ENCODE data around the gene OR7G2. TPM values are rescaled to one million over a fixed set of nuclear protein-coding genes. Genes with fewer than 3 reads are reported as not detected.

OR7G2 gene
- total RNA-seq, 3 donors from 2014 or later (not counting 1 experiment from before 2014, with no cell fraction given) = not detected

DNA sequence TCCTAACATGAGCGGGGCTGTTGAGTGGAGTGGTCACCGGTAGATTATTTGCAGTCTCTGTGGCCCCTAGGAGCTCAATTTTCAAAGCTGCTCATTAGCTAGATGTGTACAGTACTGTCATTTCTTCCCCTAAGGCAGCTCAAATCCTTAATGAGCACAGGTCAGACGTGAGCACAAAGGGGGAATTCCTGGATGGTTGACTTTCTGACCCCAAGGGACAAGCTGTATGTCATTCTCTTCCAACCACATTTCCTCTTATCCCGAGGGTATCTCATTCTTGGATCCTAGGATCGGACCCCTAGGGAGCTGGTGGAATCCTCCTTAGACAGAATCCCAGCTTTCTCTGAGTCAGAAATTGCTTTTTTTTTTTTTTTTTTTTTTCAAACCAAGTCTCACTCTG lies 25.1 kb upstream of the OR7G2 start:
- DNase-seq = no peak
- no peak overlapping the region for H3K27ac Mint-ChIP-seq
- no peaks in the 10 kb centered on the region for H3K36me3 Mint-ChIP-seq
- peaks cover 4% of the 10 kb centered on the region for H3K27me3 ChIP-seq (ENCODE audit: control insufficient read depth, insufficient read depth, low read length)
- H3K36me3 ChIP-seq (ENCODE audit: control insufficient read depth, insufficient read depth, low read length) = no peaks in the 10 kb centered on the region
- H3K4me1 Mint-ChIP-seq = peaks cover 0 to 8% of the 10 kb centered on the region in 2 donors
- TF ChIP-seq, protein P1, sequence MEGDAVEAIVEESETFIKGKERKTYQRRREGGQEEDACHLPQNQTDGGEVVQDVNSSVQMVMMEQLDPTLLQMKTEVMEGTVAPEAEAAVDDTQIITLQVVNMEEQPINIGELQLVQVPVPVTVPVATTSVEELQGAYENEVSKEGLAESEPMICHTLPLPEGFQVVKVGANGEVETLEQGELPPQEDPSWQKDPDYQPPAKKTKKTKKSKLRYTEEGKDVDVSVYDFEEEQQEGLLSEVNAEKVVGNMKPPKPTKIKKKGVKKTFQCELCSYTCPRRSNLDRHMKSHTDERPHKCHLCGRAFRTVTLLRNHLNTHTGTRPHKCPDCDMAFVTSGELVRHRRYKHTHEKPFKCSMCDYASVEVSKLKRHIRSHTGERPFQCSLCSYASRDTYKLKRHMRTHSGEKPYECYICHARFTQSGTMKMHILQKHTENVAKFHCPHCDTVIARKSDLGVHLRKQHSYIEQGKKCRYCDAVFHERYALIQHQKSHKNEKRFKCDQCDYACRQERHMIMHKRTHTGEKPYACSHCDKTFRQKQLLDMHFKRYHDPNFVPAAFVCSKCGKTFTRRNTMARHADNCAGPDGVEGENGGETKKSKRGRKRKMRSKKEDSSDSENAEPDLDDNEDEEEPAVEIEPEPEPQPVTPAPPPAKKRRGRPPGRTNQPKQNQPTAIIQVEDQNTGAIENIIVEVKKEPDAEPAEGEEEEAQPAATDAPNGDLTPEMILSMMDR (IDR thresholded peaks at IDR 0.05) = no peak
- WGBS (ENCODE audit: insufficient coverage) = 68% methylated on average over 5 of the region's 5 CpGs
- no peak overlapping the region for H3K4me3 Mint-ChIP-seq
- intact Hi-C loops (cut with micrococcal nuclease) = no loop called here
- peaks cover 6% of the 10 kb centered on the region in 2 donors for H3K27me3 Mint-ChIP-seq (ENCODE audit: low read depth in 2 of 2)
- no peak overlapping the region for H3K4me3 ChIP-seq (ENCODE audit: low read length)
- H3K4me1 ChIP-seq (ENCODE audit: control insufficient read depth, insufficient read depth, low read length) = no peaks in the 10 kb centered on the region
- no peaks in the 10 kb centered on the region for H3K9me3 Mint-ChIP-seq
- no peaks in the 10 kb centered on the region for H3K9me3 ChIP-seq (ENCODE audit: control insufficient read depth, insufficient read depth, low read length)
- no peak overlapping the region for H3K27ac ChIP-seq (ENCODE audit: low read length)
- no peak for ATAC-seq

GRCh38 chr19:9130965-9131364 lies 23.7 kb upstream of the OR7G2 start:
- Histone ChIP-seq H3K4me1 (ENCODE audit: control insufficient read depth, insufficient read depth, low read length) (no peaks in the 10 kb centered on the region), H3K9me3 (ENCODE audit: control insufficient read depth, insufficient read depth, low read length) (no peaks in the 10 kb centered on the region), H3K27ac (ENCODE audit: low read length) (no peak overlapping the region), H3K27me3 (ENCODE audit: control insufficient read depth, insufficient read depth, low read length) (peaks cover 4% of the 10 kb centered on the region), H3K36me3 (ENCODE audit: control insufficient read depth, insufficient read depth, low read length) (no peaks in the 10 kb centered on the region), H3K4me3 (ENCODE audit: low read length) (no peak overlapping the region)
- intact Hi-C loops (cut with micrococcal nuclease) = no loop called here
- H3K4me1 Mint-ChIP-seq = peaks cover 0 to 8% of the 10 kb centered on the region in 2 donors
- TF ChIP-seq, protein P1 (IDR thresholded peaks at IDR 0.05) = no peak
- H3K4me3 Mint-ChIP-seq = no peak overlapping the region
- peak overlapping the region in 1 of 2 donors; percentile 19 for H3K27ac Mint-ChIP-seq
- H3K9me3 Mint-ChIP-seq = no peaks in the 10 kb centered on the region
- no peaks in the 10 kb centered on the region for H3K36me3 Mint-ChIP-seq
- H3K27me3 Mint-ChIP-seq (ENCODE audit: low read depth in 2 of 2) = peaks cover 17 to 20% of the 10 kb centered on the region in 2 donors
- ATAC-seq (no peak), DNase-seq (no peak)
- WGBS (ENCODE audit: insufficient coverage) = 0% methylated on average over 1 of the region's 1 CpG

DNA sequence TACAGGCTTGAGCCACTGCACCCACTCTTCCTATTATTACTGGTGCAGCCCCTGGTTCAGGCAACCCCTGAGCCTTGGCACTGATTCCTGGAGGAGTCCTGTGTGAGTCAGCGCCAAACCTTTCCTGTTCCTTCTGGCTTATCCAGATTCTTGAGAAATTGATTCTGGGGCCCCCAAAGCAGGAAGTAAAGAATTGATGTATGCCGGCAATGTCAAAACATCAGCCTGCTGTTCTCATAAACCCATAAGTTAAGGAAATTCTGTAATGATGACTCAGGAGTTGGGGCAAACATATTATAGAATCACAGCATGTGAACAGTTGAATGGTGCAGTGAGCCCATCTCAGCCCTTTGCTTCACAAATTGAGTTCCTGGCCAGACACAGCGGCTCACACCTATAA lies 20.9 kb upstream of the OR7G2 start:
- ATAC-seq (no peak), DNase-seq (no peak)
- no peaks in the 10 kb centered on the region for H3K36me3 ChIP-seq (ENCODE audit: control insufficient read depth, insufficient read depth, low read length)
- no peak overlapping the region for H3K4me3 ChIP-seq (ENCODE audit: low read length)
- TF ChIP-seq, protein P1 (IDR thresholded peaks at IDR 0.05) = no peak
- Mint-ChIP-seq H3K27ac (no peak overlapping the region), H3K27me3 (ENCODE audit: low read depth in 2 of 2) (peaks cover 15 to 27% of the 10 kb centered on the region in 2 donors), H3K4me1 (peaks cover 0 to 8% of the 10 kb centered on the region in 2 donors), H3K4me3 (no peak overlapping the region), H3K9me3 (no peaks in the 10 kb centered on the region), H3K36me3 (no peaks in the 10 kb centered on the region)
- peaks cover 4% of the 10 kb centered on the region for H3K27me3 ChIP-seq (ENCODE audit: control insufficient read depth, insufficient read depth, low read length)
- intact Hi-C loops (cut with micrococcal nuclease) = no loop called here
- no peak overlapping the region for H3K27ac ChIP-seq (ENCODE audit: low read length)
- WGBS (ENCODE audit: insufficient coverage) = 44% methylated on average over 3 of the region's 3 CpGs
- H3K9me3 ChIP-seq (ENCODE audit: control insufficient read depth, insufficient read depth, low read length) = no peaks in the 10 kb centered on the region
- H3K4me1 ChIP-seq (ENCODE audit: control insufficient read depth, insufficient read depth, low read length) = no peaks in the 10 kb centered on the region

DNA sequence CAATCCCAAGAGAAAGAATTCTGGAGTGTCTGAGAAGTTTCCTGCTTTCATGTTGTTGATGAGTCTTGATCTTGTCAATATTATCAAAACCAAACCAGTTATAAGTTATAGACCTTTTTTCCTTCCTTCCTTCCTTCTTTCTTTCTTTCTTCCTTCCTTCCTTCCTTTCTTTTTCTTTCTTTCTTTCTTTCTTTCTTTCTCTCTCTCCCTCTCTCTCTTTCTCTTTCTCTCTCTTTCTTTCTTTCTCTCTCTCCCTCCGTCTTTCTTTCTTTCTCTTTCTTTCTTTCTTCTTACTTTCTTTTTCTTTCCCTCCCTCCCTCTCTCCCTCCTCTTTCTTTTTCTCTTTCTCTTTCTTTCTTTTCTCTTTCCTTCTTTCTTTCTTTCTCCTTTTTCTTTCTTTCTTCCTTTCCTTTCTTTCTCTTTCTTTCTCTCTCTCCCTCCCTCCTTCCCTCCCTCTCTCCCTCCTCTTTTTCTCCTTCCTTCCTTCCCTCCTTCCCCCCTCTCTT lies 19.7 kb upstream of the OR7G2 start, which contains the start of gene OR7G3:
Gene OR7G3 (minus strand): TSS at position 51 of the 506 bp plus-strand sequence. CDS start 0 bp downstream, at position 51.
- Mint-ChIP-seq H3K36me3 (no peaks in the 10 kb centered on the region), H3K9me3 (no peaks in the 10 kb centered on the region), H3K4me3 (no peak within 1 kb of the TSS), H3K4me1 (peaks cover 0 to 8% of the 10 kb centered on the region in 2 donors), H3K27me3 (ENCODE audit: low read depth in 2 of 2) (peaks cover 15 to 29% of the 10 kb centered on the region in 2 donors), H3K27ac (no peak within 1 kb of the TSS)
- H3K9me3 ChIP-seq (ENCODE audit: control insufficient read depth, insufficient read depth, low read length) = no peaks in the 10 kb centered on the region
- no peaks in the 10 kb centered on the region for H3K36me3 ChIP-seq (ENCODE audit: control insufficient read depth, insufficient read depth, low read length)
- ATAC-seq (no peak), DNase-seq (no peak)
- H3K27ac ChIP-seq (ENCODE audit: low read length) = no peak within 1 kb of the TSS
- intact Hi-C loops (cut with micrococcal nuclease) = no loop called here
- peaks cover 4% of the 10 kb centered on the region for H3K27me3 ChIP-seq (ENCODE audit: control insufficient read depth, insufficient read depth, low read length)
- H3K4me1 ChIP-seq (ENCODE audit: control insufficient read depth, insufficient read depth, low read length) = no peaks in the 10 kb centered on the region
- WGBS (ENCODE audit: insufficient coverage) = 78% methylated on average over 1 of the region's 1 CpG
- no peak within 1 kb of the TSS for H3K4me3 ChIP-seq (ENCODE audit: low read length)
- TF ChIP-seq, protein P1 (IDR thresholded peaks at IDR 0.05) = no peak

Data from natural killer cell (primary cell).